IMR-90 (cell line): ENCODE measurements around the gene CNDP2. TPM values are rescaled to one million over a fixed set of nuclear protein-coding genes. Genes with fewer than 3 reads are reported as not detected.

Experiments
- ATAC-seq: fragments of 200-7000 bp; cut with Tn5 transposase; 2 replicates; pipeline ENCODE4 v1.9.1; 2020; ENCODE audit warnings: low read depth, mild to moderate bottlenecking, moderate library complexity
- BruUV-seq: library from RNA; stranded (reverse); fragments of 400-500 nt; replicated peaks from 2 replicates; lab custom pipeline; 2021; lab: Mats Ljungman, UMichigan
- CTCF ChIA-PET: fragments of 300-600 bp; formaldehyde crosslinking; extraction: SDS; loops from one replicate; lab custom pipeline; 2021; ENCODE audit warnings: antibody characterized with exemption; lab: Yijun Ruan, JAX
- POLR2A ChIA-PET: fragments of 300-600 bp; sonication (Branson Sonifier 250); formaldehyde crosslinking; loops from one replicate; lab custom pipeline; 2022; ENCODE audit warnings: antibody characterized with exemption; ENCODE audit not compliant: unreplicated experiment; lab: Charles Lee
- DNase-seq: peaks from one replicate; pipeline ENCODE4 v3.0.0; 2013
- H2AFZ ChIP-seq: replicated peaks from 2 replicates; pipeline ENCODE3; 2013; ENCODE audit warnings: low read length, mild to moderate bottlenecking; ENCODE audit not compliant: poor library complexity
- H2AK5ac ChIP-seq: 2 replicates; pipeline ENCODE4 v1.6.1; 2013; ENCODE audit warnings: low read depth, low read length, inconsistent platforms
- H2AK9ac ChIP-seq: replicated peaks from 2 replicates; pipeline ENCODE3; 2013; ENCODE audit warnings: mild to moderate bottlenecking, low read depth, low read length, moderate library complexity; ENCODE audit not compliant: poor library complexity
- H2BK120ac ChIP-seq: 2 replicates; pipeline ENCODE4 v1.6.1; 2013; ENCODE audit warnings: low read depth, low read length, inconsistent platforms
- H2BK15ac ChIP-seq: 3 replicates; pipeline ENCODE4 v1.6.1; 2013; ENCODE audit warnings: low read depth, low read length, inconsistent platforms
- H2BK20ac ChIP-seq: 2 replicates; pipeline ENCODE4 v1.6.1; 2013; ENCODE audit warnings: low read depth, mild to moderate bottlenecking, inconsistent platforms, low read length, moderate library complexity
- H2BK5ac ChIP-seq: 2 replicates; pipeline ENCODE4 v1.6.1; 2013; ENCODE audit warnings: mild to moderate bottlenecking, low read depth, low read length, inconsistent platforms; ENCODE audit not compliant: poor library complexity, severe bottlenecking
- H3K14ac ChIP-seq: replicated peaks from 2 replicates; pipeline ENCODE4 v1.6.1; 2013; ENCODE audit warnings: low read depth, low read length, inconsistent platforms
- H3K18ac ChIP-seq: 2 replicates; pipeline ENCODE4 v1.6.1; 2013; ENCODE audit warnings: low read depth, low read length, control low read depth
- H3K23ac ChIP-seq: 2 replicates; pipeline ENCODE4 v1.6.1; 2013; ENCODE audit warnings: low read depth, low read length, inconsistent platforms
- H3K27ac ChIP-seq: 2 replicates; pipeline ENCODE4 v1.5.1; 2013; ENCODE audit warnings: mild to moderate bottlenecking, control low read depth, low read length; ENCODE audit not compliant: insufficient read depth
- H3K27me3 ChIP-seq: 2 replicates; pipeline ENCODE4 v1.6.1; 2013; ENCODE audit warnings: low read length; ENCODE audit not compliant: control insufficient read depth, insufficient read depth
- H3K36me3 ChIP-seq: 2 replicates; pipeline ENCODE4 v1.6.1; 2013; ENCODE audit warnings: low read length, mixed read lengths; ENCODE audit not compliant: control insufficient read depth, insufficient read depth
- H3K4ac ChIP-seq: 2 replicates; pipeline ENCODE4 v1.6.1; 2013; ENCODE audit warnings: low read depth, low read length, inconsistent platforms
- H3K4me1 ChIP-seq: 2 replicates; pipeline ENCODE4 v1.6.1; 2013; ENCODE audit warnings: low read length, mixed read lengths; ENCODE audit not compliant: control insufficient read depth, insufficient read depth
- H3K4me2 ChIP-seq: 2 replicates; pipeline ENCODE4 v1.6.1; 2013; ENCODE audit warnings: low read depth, mild to moderate bottlenecking, control low read depth, low read length, moderate library complexity
- H3K4me3 ChIP-seq: 2 replicates; pipeline ENCODE4 v1.5.1; 2013; ENCODE audit warnings: low read depth, mild to moderate bottlenecking, control low read depth, low read length, moderate library complexity; ENCODE audit not compliant: insufficient read depth
- H3K56ac ChIP-seq: 2 replicates; pipeline ENCODE4 v1.6.1; 2013; ENCODE audit warnings: low read length, inconsistent platforms; ENCODE audit not compliant: insufficient read depth; ENCODE audit errors: extremely low read depth
- H3K79me1 ChIP-seq, 2 experiments: 2 replicates each; pipeline ENCODE4 v1.6.1; 2013; ENCODE audit warnings: low read length in 2 of 2, inconsistent platforms in 1 of 2, low read depth in 1 of 2
- H3K9ac ChIP-seq: 2 replicates; pipeline ENCODE4 v1.6.1; 2013; ENCODE audit warnings: low read depth, low read length, control low read depth
- H3K9me1 ChIP-seq: 2 replicates; pipeline ENCODE4 v1.6.1; 2013; ENCODE audit warnings: low read length, inconsistent platforms; ENCODE audit not compliant: insufficient read depth
- H3K9me3 ChIP-seq: 2 replicates; pipeline ENCODE4 v1.6.1; 2013; ENCODE audit warnings: low read length; ENCODE audit not compliant: control insufficient read depth, insufficient read depth
- H4K20me1 ChIP-seq: 2 replicates; pipeline ENCODE4 v1.6.1; 2013; ENCODE audit warnings: low read length, inconsistent platforms; ENCODE audit not compliant: insufficient read depth
- H4K5ac ChIP-seq: 2 replicates; pipeline ENCODE4 v1.6.1; 2013; ENCODE audit warnings: mild to moderate bottlenecking, low read depth, low read length, control low read depth
- H4K8ac ChIP-seq, 2 experiments: 2 replicates each; pipeline ENCODE4 v1.6.1; 2013; ENCODE audit warnings: low read depth in 2 of 2, low read length in 2 of 2, control low read depth in 1 of 2, inconsistent platforms in 1 of 2
- H4K91ac ChIP-seq: 2 replicates; pipeline ENCODE4 v1.6.1; 2013; ENCODE audit warnings: low read depth, low read length, inconsistent platforms; ENCODE audit not compliant: insufficient read depth
- NFE2L2 ChIP-seq: fragments of 150-350 bp; IDR thresholded peaks from 2 replicates; pipeline ENCODE4 v1.6.1; 2016; ENCODE audit warnings: low read depth, mild to moderate bottlenecking, low read length
- WGBS, 2 experiments: methylation state at CpG; one replicate each; pipeline versions ENCODE4 v1.1.5 to v1.1.7; 2013; ENCODE audit warnings: missing lambda C conversion rate in 2 of 2; ENCODE audit not compliant: insufficient read length in 1 of 2; ENCODE audit errors: extremely low coverage in 2 of 2; 5-methylcytosine and 5-hydroxymethylcytosine counted together
- dilution Hi-C: fragments of 300-500 bp; cut with HindIII; formaldehyde crosslinking; loops from one replicate; pipeline ENCODE4 v1.14.3; 2018; ENCODE audit warnings: low sequenced_read_pairs; ENCODE audit not compliant: unreplicated experiment
- in situ Hi-C: fragments of 300-500 bp; cut with MboI; formaldehyde crosslinking; loops from 3 replicates; pipeline ENCODE4 v1.14.3; 2019; ENCODE audit warnings: low sequenced_read_pairs, inconsistent platforms, mixed read lengths
- intact Hi-C: fragments of 100-400 bp; cut with micrococcal nuclease; formaldehyde crosslinking; loops from 2 replicates; pipeline ENCODE4 v1.10.0; 2022
- polyA plus RNA-seq, 3 experiments: library from polyadenylated mRNA; depleted of rRNA; stranded (reverse); fragments of >200 nt; gene quantifications; 2 replicates each; pipeline ENCODE4 v1.2.3, GENCODE V29; 2012; ENCODE audit warnings: low replicate concordance in 1 of 3
- total RNA-seq: library from RNA; depleted of rRNA; stranded (reverse); fragments of >200 nt; gene quantifications from 2 replicates; pipeline ENCODE4 v1.2.3, GENCODE V29; 2012
- TF ChIP-seq, protein P1 (sequence below): fragments of 150-350 bp; IDR thresholded peaks from 2 replicates; pipeline ENCODE4 v1.6.1; 2016; ENCODE audit warnings: low read depth, mild to moderate bottlenecking, low read length, moderate library complexity, borderline replicate concordance
- TF ChIP-seq, protein P2 (sequence below): conservative IDR thresholded peaks from 2 replicates; pipeline ENCODE4 v1.5.1; 2012; ENCODE audit warnings: mild to moderate bottlenecking, low read depth, low read length, improper control_type of control experiment

The CNDP2 gene
- total and polyA plus RNA-seq, 2 of the 4 experiments (the other 2 are of a cell fraction): 52.0 to 67.9 TPM

DNA sequence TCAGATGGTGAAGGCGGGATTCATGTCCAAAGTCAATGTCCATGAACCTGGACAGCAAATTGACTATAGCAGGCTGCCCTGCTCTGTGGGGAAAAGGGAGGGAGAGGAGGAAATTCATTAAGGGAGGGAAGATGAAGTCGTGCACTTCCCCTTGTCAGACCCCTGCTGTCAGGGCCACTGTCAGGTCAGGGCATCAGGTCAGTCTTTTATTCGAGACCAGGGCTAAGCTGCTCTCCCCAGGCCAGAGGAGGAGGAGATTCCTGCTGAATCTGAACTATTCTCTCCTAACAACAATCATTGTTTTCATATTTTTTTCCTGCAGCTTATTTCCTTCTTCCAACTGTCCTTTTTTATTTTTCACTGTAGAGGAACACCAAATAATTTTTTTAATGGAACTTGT lies 55.3 kb downstream of the CNDP2 start:
- no peak overlapping the region for H2BK5ac ChIP-seq
- H4K5ac ChIP-seq: no peak overlapping the region
- no peak overlapping the region for H2AFZ ChIP-seq
- H3K23ac ChIP-seq: no peak overlapping the region
- H3K4me1 ChIP-seq: peaks cover 3% of the 10 kb centered on the region; the same call in 1 of the 2 replicates
- in situ Hi-C loops: loop anchor here (5.0 to 25.0 kb wide), 2 partner anchors 199 to 339 kb away; no protein-coding TSS in a partner anchor
- H3K9ac ChIP-seq: no peak overlapping the region
- intact Hi-C loops: loop anchor here (5.0 kb wide), 2 partner anchors 54 to 1849 kb away; partner anchors contain the start of gene CNDP2
- 50% methylated on average over 1 of the region's 3 CpGs; no CpG with 5 or more reads in 1 of the 2 experiments for WGBS, 2 experiments
- no peak overlapping the region for H2BK20ac ChIP-seq
- H3K14ac ChIP-seq: no peak overlapping the region
- no peak overlapping the region for H3K56ac ChIP-seq
- no peak overlapping the region for H3K4ac ChIP-seq
- no peak overlapping the region for H3K18ac ChIP-seq
- H4K20me1 ChIP-seq: no peaks in the 10 kb centered on the region
- H2AK5ac ChIP-seq: no peak overlapping the region
- H3K4me3 ChIP-seq: no peak overlapping the region
- H2AK9ac ChIP-seq: no peak overlapping the region
- BruUV-seq: no TSS peak
- dilution Hi-C loops: no loop called here
- ATAC-seq (no peak), DNase-seq (no peak)
- ChIA-PET CTCF (interaction anchor here (0.6 to 1.5 kb wide), 14 partner anchors 9 to 429 kb away, joined by 3 to 28 read pairs (median 5); no protein-coding TSS in a partner anchor), POLR2A (interaction anchor here (0.6 kb wide), 3 partner anchors 28 to 55 kb away, joined by 3 to 10 read pairs (median 5); partner anchors contain the start of gene CNDP2)
- no peak overlapping the region for H4K91ac ChIP-seq
- TF ChIP-seq, protein P1, sequence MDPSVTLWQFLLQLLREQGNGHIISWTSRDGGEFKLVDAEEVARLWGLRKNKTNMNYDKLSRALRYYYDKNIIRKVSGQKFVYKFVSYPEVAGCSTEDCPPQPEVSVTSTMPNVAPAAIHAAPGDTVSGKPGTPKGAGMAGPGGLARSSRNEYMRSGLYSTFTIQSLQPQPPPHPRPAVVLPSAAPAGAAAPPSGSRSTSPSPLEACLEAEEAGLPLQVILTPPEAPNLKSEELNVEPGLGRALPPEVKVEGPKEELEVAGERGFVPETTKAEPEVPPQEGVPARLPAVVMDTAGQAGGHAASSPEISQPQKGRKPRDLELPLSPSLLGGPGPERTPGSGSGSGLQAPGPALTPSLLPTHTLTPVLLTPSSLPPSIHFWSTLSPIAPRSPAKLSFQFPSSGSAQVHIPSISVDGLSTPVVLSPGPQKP: no peak
- TF ChIP-seq NFE2L2: no peak
- TF ChIP-seq, protein P2, sequence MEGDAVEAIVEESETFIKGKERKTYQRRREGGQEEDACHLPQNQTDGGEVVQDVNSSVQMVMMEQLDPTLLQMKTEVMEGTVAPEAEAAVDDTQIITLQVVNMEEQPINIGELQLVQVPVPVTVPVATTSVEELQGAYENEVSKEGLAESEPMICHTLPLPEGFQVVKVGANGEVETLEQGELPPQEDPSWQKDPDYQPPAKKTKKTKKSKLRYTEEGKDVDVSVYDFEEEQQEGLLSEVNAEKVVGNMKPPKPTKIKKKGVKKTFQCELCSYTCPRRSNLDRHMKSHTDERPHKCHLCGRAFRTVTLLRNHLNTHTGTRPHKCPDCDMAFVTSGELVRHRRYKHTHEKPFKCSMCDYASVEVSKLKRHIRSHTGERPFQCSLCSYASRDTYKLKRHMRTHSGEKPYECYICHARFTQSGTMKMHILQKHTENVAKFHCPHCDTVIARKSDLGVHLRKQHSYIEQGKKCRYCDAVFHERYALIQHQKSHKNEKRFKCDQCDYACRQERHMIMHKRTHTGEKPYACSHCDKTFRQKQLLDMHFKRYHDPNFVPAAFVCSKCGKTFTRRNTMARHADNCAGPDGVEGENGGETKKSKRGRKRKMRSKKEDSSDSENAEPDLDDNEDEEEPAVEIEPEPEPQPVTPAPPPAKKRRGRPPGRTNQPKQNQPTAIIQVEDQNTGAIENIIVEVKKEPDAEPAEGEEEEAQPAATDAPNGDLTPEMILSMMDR: no peak
- H4K8ac ChIP-seq: no peak overlapping the region
- no peaks in the 10 kb centered on the region for H3K36me3 ChIP-seq
- H3K79me1 ChIP-seq: no peaks in the 10 kb centered on the region
- peaks cover 16% of the 10 kb centered on the region for H3K27me3 ChIP-seq
- no peak overlapping the region for H3K27ac ChIP-seq
- H2BK120ac ChIP-seq: no peak overlapping the region
- peaks cover 5% of the 10 kb centered on the region for H3K9me3 ChIP-seq
- H3K4me2 ChIP-seq: no peak overlapping the region
- H2BK15ac ChIP-seq: no peak overlapping the region
- H3K9me1 ChIP-seq: peaks cover 3% of the 10 kb centered on the region; the same call in 1 of the 2 replicates
